HG03025 (cell line): ENCODE measurements around the gene MAT2A.
"Not testable (repeated sequence)": the region's sequence is repeated elsewhere in the genome, so short reads cannot be mapped to it uniquely, and the experiment has no call there.

Source experiments
- ATAC-seq: cut with Tn5 transposase; IDR thresholded peaks from one replicate; pipeline ENCODE4 v1.9.1; 2021; ENCODE audit warnings: mild to moderate bottlenecking, moderate library complexity; ENCODE audit not compliant: unreplicated experiment, low FRiP score

The MAT2A gene

GRCh38 chr2:85577386-85578242, 38.6 kb downstream of the MAT2A start, which contains the start of gene VAMP8:
Gene VAMP8, plus strand, starts transcription at chr2:85577586. Its CDS starts 61 bp downstream, at chr2:85577647.
- peak; percentile 64 for ATAC-seq

DNA sequence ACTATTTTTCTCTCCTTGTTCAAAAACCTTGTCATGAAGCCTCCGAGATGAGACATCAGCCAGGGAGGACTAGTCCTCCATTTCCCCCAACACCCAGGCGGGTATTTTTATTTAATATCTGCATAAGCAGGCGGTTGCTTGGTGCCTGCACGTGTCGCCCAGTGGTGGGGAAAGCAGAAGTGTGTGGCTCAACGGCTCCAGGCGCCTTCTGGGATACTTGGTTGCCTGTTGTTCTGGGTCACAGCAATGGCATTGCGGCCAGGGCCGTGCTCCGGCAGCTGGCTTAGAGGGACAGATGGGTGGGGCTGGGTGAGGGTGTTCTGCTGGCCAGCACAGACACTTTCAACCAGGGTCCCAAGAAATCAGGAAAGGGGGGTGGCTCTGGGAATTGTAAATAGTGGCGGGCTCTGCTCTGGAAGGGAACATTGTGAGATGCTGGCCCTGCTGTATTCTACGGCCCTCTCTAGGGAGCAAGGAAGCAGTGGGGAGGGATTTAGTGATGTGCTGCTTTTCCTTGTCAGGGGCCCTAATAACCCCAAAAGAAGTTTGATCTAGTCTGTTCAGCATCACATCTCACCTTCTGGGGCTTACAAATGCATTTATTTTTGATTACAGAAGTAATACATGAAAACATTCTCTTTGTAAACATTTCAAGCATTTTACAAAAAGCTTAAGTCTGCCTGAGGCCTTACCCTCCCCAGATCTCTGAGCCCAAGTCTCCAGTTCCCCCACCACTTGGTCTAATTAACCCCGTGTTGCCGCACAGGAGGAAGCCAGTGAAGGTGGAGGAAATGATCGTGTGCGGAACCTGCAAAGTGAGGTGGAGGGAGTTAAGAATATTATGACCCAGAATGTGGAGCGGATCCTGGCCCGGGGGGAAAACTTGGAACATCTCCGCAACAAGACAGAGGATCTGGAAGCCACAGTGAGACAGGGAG, 39.5 kb downstream of the MAT2A start:
- ATAC-seq = no peak

- no peak for ATAC-seq
Observed at GRCh38 chr2:85579266-85579935, 40.4 kb downstream of the MAT2A start.

DNA sequence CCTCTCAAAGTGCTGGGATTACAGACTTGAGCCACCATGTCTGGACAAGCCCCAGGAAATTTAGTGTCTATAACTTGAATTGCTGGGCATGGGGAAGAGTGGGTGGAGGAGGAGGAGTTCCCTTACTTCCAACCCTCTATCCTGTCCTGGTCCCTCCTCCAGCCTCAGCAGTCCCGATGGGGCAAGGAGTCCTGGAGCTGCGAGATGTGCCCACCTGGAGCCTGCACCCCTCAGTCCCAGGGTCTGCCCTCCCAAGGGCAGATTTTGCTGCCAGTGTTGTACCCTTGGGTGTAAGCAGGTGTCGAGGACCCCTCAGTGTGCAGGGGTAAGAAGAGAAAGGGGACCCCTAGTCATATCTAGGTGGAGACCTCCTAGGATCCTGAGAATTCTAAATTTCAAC, 41.2 kb downstream of the MAT2A start:
- ATAC-seq = no peak

GRCh38 chr2:85582492-85582891, 43.5 kb downstream of the MAT2A start:
- no peak for ATAC-seq

GRCh38 chr2:85583667-85584353, 44.8 kb downstream of the MAT2A start:
- no peak for ATAC-seq

DNA sequence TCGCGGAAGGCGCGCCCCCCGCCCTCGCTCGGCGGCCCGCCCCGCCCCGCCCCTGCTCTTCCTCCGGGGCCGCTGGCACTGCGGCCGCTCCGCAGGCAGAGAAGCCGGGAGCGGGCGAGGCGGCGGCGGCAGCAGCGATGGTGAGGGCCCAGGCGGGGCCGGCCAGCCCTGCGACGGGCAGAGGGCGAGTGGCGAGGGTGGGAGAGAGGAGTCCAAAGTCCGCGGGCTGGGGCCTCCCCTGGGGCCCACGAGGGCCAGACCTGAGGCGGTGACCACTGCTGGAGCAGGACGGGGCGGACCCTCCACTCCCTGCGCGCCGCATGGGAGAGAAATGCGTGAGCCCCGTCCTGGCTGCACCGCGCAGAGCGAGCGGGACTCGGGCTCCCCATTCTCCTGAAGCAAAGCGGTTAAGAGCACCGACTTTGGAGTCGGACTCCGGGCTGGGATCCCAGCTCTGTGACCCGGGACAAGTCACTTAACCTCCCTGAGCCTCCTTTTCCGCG, 45.4 kb downstream of the MAT2A start, which contains the start of gene VAMP5:
TSS of gene VAMP5 (plus strand) at position 78 of the 503 bp plus-strand sequence. CDS start at position 138, 60 bp downstream.
- no peak for ATAC-seq

DNA sequence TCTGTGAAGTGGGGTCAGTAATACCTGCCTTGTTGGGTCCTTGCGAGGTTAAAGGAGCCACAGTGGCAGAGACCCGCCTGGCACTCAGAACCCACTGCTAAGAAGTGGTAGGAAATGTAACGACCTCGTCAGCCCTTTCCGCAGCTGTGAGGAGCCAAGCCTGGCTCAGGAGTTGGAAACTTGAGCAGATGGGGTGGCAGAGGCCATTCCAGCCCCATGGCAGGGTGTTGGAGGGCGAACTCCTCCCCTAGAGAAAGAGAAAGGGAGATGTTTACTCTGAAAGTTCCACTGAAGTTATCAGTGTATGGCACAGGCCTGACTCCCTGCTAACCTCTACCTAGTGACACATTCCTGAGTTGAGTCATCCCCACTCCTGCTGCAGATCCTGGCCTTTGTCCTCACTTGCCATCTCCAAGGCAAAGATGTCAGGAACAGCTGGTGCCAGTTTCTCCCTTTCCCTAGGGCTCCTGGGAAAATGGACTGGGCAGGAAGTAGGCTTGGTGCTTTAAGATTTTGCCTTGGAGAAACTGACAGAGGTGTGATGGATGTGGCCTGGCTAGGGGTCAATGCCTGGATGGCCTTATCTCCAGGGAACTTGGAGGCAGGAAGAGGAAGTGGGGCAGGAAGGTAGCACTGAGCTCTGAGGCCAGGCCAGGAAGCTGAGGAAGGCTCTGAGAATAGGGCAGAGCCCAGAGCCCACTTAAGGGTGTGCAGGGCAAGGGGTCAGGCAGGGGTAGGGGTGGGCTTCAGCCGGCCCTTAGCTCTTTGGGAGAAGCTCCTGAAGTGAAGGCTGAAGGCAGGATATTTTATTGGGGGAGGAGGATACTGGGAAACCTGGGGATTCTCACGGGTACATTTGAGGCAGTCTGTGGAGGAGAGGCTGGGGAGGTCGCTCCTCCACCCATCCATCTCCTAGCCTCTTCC, 46.2 kb downstream of the MAT2A start:
- ATAC-seq = no peak

DNA sequence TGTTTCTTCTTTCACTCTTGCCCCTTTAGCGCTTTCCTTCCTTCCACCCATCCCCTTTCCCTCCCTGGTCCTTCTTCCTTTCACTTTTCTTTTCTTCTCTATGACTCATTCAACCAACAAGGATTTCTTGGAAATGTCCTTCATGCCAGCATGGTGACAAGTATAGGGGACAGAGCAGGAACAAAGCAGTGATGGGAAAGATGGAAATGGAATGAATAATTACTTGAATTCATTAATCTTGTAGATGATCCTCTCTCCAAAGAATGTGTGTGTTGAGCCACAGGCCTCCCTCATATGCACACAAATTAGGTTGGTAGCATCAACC, 46.8 kb downstream of the MAT2A start:
- no peak for ATAC-seq

DNA sequence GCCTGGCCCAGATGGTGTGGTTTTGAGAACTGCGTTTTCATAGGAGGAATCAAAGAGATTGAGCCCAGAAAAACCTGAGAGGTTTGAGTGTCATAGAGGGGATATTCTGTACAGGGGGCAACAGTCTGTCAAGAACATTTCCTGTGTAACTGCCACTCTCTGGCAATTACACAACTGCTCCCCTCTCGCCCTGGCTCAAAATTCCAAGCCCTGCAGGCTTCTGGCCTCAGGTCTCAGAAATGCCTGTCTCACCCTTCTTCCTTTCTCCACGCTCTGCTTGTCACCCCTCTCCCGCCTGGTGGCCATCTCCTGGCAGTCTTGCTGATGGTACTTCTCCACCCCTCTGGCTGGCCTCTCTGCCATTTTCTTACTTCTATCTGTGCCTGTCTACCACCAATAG, 49.3 kb downstream of the MAT2A start:
- no peak for ATAC-seq

DNA sequence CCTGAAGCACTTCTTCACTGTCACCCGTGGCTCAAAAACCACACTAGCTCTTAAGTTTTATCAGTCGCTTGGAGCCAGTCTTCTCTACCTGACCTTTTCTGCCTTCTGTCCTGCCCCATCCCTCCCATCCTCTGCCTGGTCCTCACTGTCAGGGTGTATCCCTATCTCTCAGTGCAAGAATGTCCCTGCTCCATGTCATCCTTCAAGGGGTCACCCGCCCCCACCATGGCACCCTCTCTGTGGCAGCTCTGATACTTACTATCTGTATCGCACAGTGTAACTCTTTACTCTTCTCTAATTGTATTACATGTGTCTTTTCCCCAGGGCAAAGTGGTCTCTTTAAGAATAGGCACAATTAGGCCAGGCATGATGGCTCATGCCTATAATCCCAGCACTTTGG, 49.7 kb downstream of the MAT2A start:
- no peak for ATAC-seq

DNA sequence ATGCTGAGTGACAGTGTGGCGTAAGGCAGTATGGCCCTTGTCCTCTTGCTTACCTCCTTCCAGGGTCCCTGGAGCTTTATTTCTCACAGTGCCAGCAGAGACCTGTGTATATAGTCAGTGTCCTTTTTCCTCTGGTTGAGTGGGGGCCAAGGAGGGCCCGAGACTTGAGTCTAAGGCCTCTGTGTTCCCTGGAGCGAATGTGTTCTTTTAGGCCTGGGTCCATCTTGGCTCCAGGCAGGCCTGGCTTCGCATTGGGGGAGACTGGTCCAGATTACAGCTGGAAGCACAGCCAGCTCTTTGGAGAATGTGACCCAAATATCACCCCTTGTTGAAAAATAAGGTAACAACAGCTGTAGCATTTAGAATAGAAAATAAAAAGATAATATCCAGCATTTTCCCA, 50.2 kb downstream of the MAT2A start:
- ATAC-seq = no peak

DNA sequence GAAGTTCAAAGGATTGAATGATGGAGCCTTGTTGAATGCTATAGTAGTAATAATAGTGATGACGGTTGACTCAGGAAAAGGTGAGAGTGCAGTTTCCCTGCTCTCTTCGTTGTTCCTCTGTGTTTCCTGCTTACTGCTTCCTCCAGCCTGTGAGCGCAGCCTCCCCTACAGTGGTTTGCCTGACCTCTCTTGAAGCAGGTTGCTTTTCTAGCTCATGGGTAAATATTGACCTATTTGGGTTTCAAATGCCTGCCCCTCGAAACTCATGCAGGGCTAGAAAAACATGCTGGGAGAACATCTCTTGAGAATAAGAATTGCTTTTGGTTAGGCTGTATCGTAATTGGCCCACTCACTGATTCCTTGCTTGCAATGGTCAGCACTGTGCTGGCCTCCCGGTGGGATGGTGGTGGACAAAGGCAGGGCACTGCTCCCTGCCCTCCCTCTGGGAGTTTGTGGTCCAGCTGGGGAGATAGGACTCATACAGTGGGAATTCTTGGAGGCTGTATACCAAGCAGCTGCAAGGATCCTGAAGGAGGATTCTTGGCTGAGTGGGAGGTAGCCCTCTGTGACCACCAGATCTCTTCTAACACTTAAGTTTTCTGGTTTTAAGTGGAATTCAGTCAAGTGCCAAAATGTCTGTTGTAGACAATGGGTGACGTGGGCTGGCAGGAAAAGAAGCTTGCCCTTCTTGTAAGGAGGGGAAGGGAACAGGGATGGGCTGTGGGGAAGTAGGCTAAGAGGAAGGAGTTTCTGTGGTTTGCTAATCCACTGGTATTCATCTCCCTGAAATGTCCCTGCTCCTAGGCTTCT, 51.2 kb downstream of the MAT2A start:
- ATAC-seq = no peak

DNA sequence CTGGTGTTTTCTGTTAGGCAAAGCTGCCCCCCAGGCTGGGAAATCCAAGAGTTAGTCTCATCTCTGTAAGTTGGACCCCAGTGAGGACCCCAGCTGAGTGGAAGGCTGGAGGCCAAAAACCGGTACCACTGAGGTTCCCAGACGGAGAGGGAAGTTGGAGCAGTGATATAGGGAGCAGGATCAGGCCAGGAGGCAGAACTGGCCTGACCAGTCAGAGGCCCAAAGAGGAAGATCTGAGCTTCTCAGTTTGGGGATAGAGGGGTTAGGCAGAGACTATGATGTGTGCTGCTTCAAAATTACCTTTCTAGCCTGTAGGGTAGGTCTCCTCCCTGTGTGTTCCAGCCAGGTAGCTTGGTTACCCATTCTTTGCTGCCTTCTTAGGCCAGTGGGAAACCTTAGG, 52.0 kb downstream of the MAT2A start:
- ATAC-seq = no peak

DNA sequence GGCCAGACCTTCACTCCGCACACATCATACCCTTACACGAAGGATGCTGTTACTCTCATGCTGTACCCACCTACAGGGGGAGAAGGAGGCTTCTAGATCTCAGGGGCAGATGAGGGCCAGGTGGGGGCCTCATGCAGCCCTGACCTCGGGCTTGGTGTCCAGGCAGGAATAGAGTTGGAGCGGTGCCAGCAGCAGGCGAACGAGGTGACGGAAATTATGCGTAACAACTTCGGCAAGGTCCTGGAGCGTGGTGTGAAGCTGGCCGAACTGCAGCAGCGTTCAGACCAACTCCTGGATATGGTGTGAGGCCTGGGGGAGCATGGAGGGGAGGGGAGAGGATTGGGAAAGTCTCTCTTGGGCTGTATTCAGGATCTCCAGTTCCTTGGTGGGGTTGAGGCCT, 52.6 kb downstream of the MAT2A start:
- ATAC-seq = no peak

GRCh38 chr2:85592299-85592698, 53.3 kb downstream of the MAT2A start:
- ATAC-seq = not testable (repeated sequence)

GRCh38 chr2:85593023-85593422, 54.1 kb downstream of the MAT2A start:
- no peak for ATAC-seq
